K562 (cell line): ENCODE data around the gene KIN.

Experiments used
- HDAC2 ChIP-seq: fragments of 450-650 bp; IDR thresholded peaks from 2 replicates; pipeline ENCODE4 v1.6.1; 2016; ENCODE audit warnings: mild to moderate bottlenecking
- HIVEP1 ChIP-seq: fragments of 250-450 bp; sonication (Bioruptor Pico); IDR thresholded peaks from 2 replicates; pipeline ENCODE4 v1.4.0; 2020; ENCODE audit warnings: mild to moderate bottlenecking
- JUNB ChIP-seq: fragments of 450-650 bp; formaldehyde crosslinking; conservative IDR thresholded peaks from 2 replicates; pipeline ENCODE4 v1.4.0; 2020; ENCODE audit warnings: mild to moderate bottlenecking
- POLR3A ChIP-seq: IDR thresholded peaks from 2 replicates; pipeline ENCODE4 v1.6.1; 2011; ENCODE audit warnings: borderline replicate concordance, mild to moderate bottlenecking, moderate library complexity; ENCODE audit not compliant: insufficient read length, insufficient read depth; ENCODE audit errors: extremely low read depth
- ZNF140 ChIP-seq: fragments of 250-450 bp; sonication (Bioruptor Pico); IDR thresholded peaks from 2 replicates; pipeline ENCODE4 v1.8.0; 2021; ENCODE audit warnings: moderate library complexity, mild to moderate bottlenecking, inconsistent platforms
- TF ChIP-seq, protein P1 (sequence below), 2 experiments: fragments of 450-650 bp in 1 of 2; sonication (generic) in 1 of 2; formaldehyde crosslinking in 1 of 2; IDR thresholded peaks in 1 of 2; conservative IDR thresholded peaks in 1 of 2; 2 replicates each; pipeline versions ENCODE4 v1.6.1 to v1.8.1; 2016 to 2023; ENCODE audit warnings: mild to moderate bottlenecking in 2 of 2, moderate library complexity in 2 of 2, inconsistent platforms in 1 of 2, missing genetic modification reagents in 1 of 2
- TF ChIP-seq, protein P2 (sequence below): sonication (generic); formaldehyde crosslinking; IDR thresholded peaks from 2 replicates; pipeline ENCODE4 v1.8.1; 2023; ENCODE audit warnings: mild to moderate bottlenecking, missing genetic modification reagents, moderate library complexity
- TF ChIP-seq, protein P3 (sequence below), 3 experiments: IDR thresholded peaks in 2 of 3; conservative IDR thresholded peaks in 1 of 3; 2 replicates each; pipeline ENCODE4 v1.5.1; 2011 to 2012; ENCODE audit warnings: low read length in 3 of 3, mild to moderate bottlenecking in 3 of 3, control low read depth in 2 of 3, improper control_type of control experiment in 1 of 3, inconsistent platforms in 1 of 3, low read depth in 1 of 3, mixed read lengths in 1 of 3, moderate library complexity in 1 of 3; ENCODE audit not compliant: insufficient read depth in 2 of 3
- TF ChIP-seq, protein P4 (sequence below): sonication (generic); formaldehyde crosslinking; IDR thresholded peaks from 2 replicates; pipeline ENCODE4 v1.8.1; 2023; ENCODE audit warnings: mild to moderate bottlenecking, missing genetic modification reagents
- TF ChIP-seq, protein P5 (sequence below): sonication (generic); formaldehyde crosslinking; IDR thresholded peaks from 2 replicates; pipeline ENCODE4 v1.8.0; 2022; ENCODE audit warnings: missing genetic modification reagents, mild to moderate bottlenecking, borderline replicate concordance

DNA sequence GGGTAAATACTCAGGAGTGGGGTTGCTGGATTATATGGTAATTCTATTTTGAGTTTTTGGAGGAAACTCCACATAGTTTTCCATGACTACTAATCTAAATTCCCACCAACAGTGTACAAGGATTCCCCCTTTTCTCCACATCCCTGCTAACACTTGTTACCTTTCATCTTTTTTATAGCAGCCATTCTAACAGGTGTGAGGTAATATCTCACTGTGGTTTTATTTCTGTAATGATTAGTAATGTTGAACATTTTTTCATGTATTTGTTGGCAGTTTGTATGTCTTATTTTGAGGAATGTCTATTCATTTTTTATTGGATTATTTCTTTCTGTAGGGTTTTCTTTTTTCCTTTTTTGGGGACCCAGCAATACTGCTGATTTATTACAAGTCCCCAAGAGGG lies 45.4 kb upstream of the KIN start:
- TF ChIP-seq, protein P1, sequence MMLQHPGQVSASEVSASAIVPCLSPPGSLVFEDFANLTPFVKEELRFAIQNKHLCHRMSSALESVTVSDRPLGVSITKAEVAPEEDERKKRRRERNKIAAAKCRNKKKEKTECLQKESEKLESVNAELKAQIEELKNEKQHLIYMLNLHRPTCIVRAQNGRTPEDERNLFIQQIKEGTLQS (IDR thresholded peaks at IDR 0.05), result no peak
- TF ChIP-seq, protein P1 (CRISPR knock-in tag; conservative IDR thresholded peaks at IDR 0.05), result no peak
- TF ChIP-seq ZNF140 (CRISPR knock-in tag) (no peak), HDAC2 (no peak), POLR3A (no peak), JUNB (no peak), HIVEP1 (CRISPR knock-in tag) (no peak)
- TF ChIP-seq, protein P2, sequence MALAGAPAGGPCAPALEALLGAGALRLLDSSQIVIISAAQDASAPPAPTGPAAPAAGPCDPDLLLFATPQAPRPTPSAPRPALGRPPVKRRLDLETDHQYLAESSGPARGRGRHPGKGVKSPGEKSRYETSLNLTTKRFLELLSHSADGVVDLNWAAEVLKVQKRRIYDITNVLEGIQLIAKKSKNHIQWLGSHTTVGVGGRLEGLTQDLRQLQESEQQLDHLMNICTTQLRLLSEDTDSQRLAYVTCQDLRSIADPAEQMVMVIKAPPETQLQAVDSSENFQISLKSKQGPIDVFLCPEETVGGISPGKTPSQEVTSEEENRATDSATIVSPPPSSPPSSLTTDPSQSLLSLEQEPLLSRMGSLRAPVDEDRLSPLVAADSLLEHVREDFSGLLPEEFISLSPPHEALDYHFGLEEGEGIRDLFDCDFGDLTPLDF (CRISPR knock-in tag), result no peak
- TF ChIP-seq, protein P3, sequence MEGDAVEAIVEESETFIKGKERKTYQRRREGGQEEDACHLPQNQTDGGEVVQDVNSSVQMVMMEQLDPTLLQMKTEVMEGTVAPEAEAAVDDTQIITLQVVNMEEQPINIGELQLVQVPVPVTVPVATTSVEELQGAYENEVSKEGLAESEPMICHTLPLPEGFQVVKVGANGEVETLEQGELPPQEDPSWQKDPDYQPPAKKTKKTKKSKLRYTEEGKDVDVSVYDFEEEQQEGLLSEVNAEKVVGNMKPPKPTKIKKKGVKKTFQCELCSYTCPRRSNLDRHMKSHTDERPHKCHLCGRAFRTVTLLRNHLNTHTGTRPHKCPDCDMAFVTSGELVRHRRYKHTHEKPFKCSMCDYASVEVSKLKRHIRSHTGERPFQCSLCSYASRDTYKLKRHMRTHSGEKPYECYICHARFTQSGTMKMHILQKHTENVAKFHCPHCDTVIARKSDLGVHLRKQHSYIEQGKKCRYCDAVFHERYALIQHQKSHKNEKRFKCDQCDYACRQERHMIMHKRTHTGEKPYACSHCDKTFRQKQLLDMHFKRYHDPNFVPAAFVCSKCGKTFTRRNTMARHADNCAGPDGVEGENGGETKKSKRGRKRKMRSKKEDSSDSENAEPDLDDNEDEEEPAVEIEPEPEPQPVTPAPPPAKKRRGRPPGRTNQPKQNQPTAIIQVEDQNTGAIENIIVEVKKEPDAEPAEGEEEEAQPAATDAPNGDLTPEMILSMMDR (IDR thresholded peaks at IDR 0.05 in 2 of 3, conservative IDR thresholded peaks at IDR 0.05 in 1 of 3; ENCODE audit: insufficient read depth in 2 of 3, low read depth in 1 of 3, low read length in 3 of 3), result no peak
- TF ChIP-seq, protein P4, sequence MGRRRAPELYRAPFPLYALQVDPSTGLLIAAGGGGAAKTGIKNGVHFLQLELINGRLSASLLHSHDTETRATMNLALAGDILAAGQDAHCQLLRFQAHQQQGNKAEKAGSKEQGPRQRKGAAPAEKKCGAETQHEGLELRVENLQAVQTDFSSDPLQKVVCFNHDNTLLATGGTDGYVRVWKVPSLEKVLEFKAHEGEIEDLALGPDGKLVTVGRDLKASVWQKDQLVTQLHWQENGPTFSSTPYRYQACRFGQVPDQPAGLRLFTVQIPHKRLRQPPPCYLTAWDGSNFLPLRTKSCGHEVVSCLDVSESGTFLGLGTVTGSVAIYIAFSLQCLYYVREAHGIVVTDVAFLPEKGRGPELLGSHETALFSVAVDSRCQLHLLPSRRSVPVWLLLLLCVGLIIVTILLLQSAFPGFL (CRISPR knock-in tag), result no peak
- TF ChIP-seq, protein P5, sequence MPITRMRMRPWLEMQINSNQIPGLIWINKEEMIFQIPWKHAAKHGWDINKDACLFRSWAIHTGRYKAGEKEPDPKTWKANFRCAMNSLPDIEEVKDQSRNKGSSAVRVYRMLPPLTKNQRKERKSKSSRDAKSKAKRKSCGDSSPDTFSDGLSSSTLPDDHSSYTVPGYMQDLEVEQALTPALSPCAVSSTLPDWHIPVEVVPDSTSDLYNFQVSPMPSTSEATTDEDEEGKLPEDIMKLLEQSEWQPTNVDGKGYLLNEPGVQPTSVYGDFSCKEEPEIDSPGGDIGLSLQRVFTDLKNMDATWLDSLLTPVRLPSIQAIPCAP (CRISPR knock-in tag), result no peak
